Activated CD4-positive, CD25-positive, alpha-beta regulatory T cell treated with anti-CD3 and anti-CD28 coated beads, Interleukin-2, amount 50 U/mL, for 16 hours (primary cell): ENCODE measurements around the gene CDC42EP3.

Source experiments
- DNase-seq: peaks from one replicate; pipeline ENCODE4 v3.0.0-alpha.2; 2020; ENCODE audit warnings: low read depth, low spot score

The CDC42EP3 gene

GRCh38 chr2:37671009-37671815 is at the start of gene CDC42EP3:
CDC42EP3 (minus strand) TSS chr2:37671642; CDS start chr2:37646587, 25,055 bp downstream.
- peak; percentile 39 for DNase-seq

GRCh38 chr2:37721201-37721560 is 49.7 kb upstream of the CDC42EP3 start:
- no peak for DNase-seq

GRCh38 chr2:37720533-37721200 is 49.2 kb upstream of the CDC42EP3 start:
- DNase-seq = no peak

- no peak for DNase-seq
Measured at GRCh38 chr2:37718515-37719161, 47.2 kb upstream of the CDC42EP3 start.

- DNase-seq = no peak
Measured at GRCh38 chr2:37713258-37713700, 41.8 kb upstream of the CDC42EP3 start.

- DNase-seq = no peak
Measured at GRCh38 chr2:37711831-37712230, 40.4 kb upstream of the CDC42EP3 start.

- no peak for DNase-seq
Measured at GRCh38 chr2:37711308-37711731, 39.9 kb upstream of the CDC42EP3 start.

GRCh38 chr2:37709111-37709510 is 37.7 kb upstream of the CDC42EP3 start:
- DNase-seq = no peak

- no peak for DNase-seq
Measured at GRCh38 chr2:37708146-37708545, 36.7 kb upstream of the CDC42EP3 start.

- DNase-seq = no peak
Measured at GRCh38 chr2:37707393-37707792, 36.0 kb upstream of the CDC42EP3 start.

GRCh38 chr2:37706334-37707183 is 35.1 kb upstream of the CDC42EP3 start:
- DNase-seq = no peak

- no peak for DNase-seq
Measured at GRCh38 chr2:37705191-37705590, 33.7 kb upstream of the CDC42EP3 start.

- no peak for DNase-seq
Measured at GRCh38 chr2:37698931-37699481, 27.6 kb upstream of the CDC42EP3 start.

- no peak for DNase-seq
Measured at GRCh38 chr2:37695336-37695735, 23.9 kb upstream of the CDC42EP3 start.

- DNase-seq = no peak
Measured at GRCh38 chr2:37692711-37693110, 21.3 kb upstream of the CDC42EP3 start.

GRCh38 chr2:37689751-37690150 is 18.3 kb upstream of the CDC42EP3 start:
- DNase-seq = no peak

GRCh38 chr2:37688771-37689468 is 17.5 kb upstream of the CDC42EP3 start:
- no peak for DNase-seq

- no peak for DNase-seq
Measured at GRCh38 chr2:37686792-37687526, 15.5 kb upstream of the CDC42EP3 start.

GRCh38 chr2:37684809-37685208 is 13.4 kb upstream of the CDC42EP3 start:
- no peak for DNase-seq
